Stimulated activated CD4-positive, alpha-beta T cell treated with anti-CD3 and anti-CD28 coated beads, Interleukin-15, amount 100 ng/mL, for 1 hour (primary cell): ENCODE data around the gene PLA2G2A.
"Not testable (repeated sequence)": the region's sequence is repeated elsewhere in the genome, so short reads cannot be mapped to it uniquely, and the experiment has no call there.

Source experiments
- DNase-seq, 2 donors: peaks; one replicate each; pipeline ENCODE4 v3.0.0-alpha.2; 2020; ENCODE audit warnings: low read depth in 1 of 2, low spot score in 1 of 2

The PLA2G2A gene

GRCh38 chr1:19934336-19934735 is 45.1 kb downstream of the PLA2G2A start:
- no peak for DNase-seq

GRCh38 chr1:19932866-19933265 is 46.6 kb downstream of the PLA2G2A start:
- no peak for DNase-seq

- not testable (repeated sequence) for DNase-seq
These were observed 52.3 kb downstream of the PLA2G2A start for GRCh38 chr1:19927130-19927421.

- no peak for DNase-seq
These were observed 52.9 kb downstream of the PLA2G2A start for GRCh38 chr1:19926296-19927129.
